GM18861 (cell line): ENCODE data around the gene GLTP.
"Not testable (repeated sequence)": the region's sequence is repeated elsewhere in the genome, so short reads cannot be mapped to it uniquely, and the experiment has no call there.

ENCODE experiments used
- ATAC-seq: cut with Tn5 transposase; IDR thresholded peaks from one replicate; pipeline ENCODE4 v1.9.1; 2021; ENCODE audit not compliant: unreplicated experiment

The GLTP gene

DNA sequence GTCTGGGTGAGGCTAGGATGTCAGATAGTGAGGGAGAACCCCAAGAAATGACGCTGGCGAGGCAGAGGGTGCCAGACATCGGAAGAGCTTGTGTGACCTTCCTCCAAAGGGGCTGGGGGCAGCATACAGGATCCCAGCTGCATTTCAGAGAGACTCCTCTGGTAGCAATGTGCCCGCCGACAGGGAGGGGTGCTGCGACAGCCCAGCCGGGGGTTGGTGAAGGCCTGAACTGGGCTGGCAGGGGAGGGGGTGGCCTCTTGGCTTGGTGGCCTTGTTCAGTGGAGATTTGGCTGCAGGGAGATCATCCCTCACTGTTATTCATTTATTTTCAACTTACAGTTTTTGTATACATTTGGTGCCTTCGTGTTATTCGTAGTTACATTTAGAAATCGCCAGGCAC lies 25.0 kb upstream of the GLTP start:
- no peak for ATAC-seq

DNA sequence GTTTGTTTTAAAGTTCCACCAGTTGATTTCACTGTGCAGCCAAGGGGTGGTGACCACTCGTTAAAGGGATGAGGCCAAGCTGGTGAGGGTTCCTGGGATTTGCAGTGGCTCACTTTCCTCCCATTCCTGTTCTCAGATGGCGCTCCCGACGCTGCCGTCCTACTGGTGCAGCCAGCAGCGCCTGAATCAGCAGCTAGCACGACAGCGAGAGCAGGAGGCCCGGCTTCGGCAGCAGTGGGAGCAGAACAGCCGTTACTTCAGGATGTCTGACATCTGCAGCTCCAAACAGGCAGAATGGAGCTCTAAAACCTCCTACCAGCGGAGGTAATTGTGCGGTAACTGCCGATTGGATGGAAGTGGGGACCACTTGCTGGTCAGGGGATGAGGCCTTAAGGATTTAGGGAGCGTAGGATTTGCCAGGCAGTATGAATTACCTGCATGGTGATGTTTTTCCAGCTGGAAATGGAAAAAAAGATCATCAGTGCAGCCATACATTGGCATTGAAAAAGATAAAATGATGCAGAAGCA lies 22.6 kb upstream of the GLTP start:
- ATAC-seq, result no peak

DNA sequence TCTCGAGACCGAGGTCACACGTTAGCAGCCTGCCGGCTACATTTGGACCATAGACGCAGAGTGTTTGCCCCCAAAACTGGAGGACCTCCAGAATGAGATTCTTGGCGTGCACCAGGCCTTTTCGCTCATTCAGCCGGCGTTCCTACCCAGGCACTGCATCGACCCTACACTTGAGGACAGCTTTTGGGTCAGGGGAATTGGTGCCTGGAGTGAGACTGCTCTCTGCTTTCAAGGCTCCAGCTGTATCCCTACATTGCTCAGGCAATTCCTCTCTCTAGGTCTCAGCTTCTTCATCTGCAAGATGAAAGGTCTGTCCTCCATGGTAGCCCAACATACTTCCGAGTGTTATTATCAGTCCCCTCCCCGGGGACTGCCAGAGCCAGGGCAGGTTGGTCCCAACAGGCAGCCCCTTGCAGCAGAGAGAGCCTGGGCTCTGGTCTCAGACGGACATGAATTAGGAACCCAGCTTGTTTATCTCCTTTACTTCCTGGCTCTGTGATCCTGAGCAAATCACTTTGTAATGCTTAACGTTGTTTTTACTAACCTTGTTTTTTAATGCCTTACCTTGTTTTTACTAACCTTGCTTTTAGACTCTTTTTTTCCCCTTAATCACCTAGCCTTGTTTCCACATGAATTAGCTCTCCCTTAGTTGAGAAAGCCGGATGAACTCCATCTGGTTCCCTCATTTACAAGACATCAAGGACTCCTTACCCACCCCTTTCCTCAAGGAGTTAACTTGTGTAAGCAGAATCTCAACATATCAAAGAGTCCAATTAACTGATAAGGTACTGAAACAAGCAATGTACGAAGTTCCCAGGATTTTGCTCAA lies 20.6 kb upstream of the GLTP start:
- ATAC-seq, result no peak

DNA sequence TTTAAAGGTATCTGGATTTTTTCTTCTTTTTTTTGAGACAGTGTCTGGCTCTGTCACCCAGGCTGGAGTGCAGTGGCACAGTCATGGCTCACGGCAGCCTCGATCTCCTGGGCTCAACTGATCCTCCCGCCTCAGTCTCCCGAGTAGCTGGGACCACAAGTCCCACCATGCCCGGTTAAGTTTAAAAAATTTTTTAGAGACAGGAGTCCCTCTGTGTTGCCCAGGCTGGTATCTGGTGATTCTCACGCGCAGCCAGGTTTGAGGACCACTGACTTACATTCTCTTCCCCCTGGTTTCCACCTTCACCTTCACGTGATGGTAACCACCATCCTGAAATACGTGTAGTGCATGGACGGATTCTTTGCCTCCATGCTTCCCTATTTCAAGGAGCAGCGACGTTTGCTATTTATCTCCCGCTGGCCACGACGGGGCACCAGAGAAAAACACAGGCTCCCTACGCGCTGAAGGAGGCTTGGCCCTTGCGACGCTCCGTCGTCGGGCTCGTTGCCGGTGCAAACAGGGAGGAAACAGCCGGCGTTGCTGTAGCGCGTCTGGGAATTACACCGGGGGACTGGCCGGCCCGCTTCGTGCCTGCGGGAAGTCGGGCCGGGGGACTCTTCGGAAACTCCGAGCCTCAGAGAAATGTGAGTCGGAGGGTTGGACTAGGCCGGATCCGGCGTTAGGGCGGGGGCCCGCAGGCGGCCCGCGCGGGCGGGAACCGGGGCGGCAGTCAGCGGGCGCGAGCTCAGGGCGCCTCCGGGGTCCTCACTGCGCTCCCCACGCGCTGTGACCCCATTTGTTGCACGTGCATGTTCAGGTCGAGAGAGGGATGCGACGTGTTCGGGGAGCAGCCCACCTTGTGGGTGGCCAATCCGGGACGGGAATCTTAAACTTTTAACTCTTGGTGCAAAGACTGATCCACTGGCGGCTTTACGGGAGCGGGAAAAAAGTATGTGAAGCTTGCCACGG lies 19.7 kb upstream of the GLTP start, which contains the start of gene TCHP:
Gene TCHP (plus strand): TSS at position 492 of the 969 bp plus-strand sequence. CDS start 2,753 bp downstream, outside the sequence.
- peak; percentile 63 for ATAC-seq

DNA sequence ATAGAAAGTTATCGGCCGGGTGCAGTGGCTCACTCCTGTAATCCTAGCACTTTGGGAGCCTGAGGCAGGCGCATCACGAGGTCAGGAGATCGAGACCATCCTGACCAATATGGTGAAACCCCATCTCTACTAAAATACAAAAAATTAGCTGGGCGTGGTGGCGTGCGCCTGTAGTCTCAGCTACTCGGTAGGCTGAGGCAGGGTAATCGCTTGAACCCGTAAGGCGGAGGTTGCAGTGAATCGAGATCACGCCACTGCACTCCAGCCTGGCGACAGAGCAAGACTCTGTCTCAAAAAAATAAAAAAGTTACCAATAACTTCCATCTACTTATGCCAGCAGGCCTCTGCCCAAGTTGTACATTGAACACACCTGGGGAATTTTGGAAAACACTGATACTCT lies 19.0 kb upstream of the GLTP start:
- not testable (repeated sequence) for ATAC-seq

DNA sequence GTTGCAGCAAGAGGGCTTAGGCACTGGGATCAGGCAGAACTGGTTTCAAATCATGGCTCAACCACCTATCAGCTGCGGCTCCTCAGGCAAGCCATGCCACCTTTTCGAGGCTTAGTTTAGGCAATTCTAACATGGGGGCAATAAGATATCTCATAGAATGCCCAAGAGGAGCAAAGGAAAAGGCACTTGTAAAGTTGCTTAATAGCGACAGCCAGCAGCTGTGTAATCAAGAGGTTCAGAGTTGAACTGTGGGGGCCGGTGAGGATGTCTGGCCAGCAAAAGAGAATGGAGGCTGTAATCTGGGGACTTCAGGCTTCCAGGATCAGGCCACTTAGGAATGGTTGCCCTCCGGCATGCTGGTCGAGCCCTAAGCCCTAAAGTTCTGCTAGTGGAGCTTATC lies 16.7 kb upstream of the GLTP start:
- no peak for ATAC-seq

DNA sequence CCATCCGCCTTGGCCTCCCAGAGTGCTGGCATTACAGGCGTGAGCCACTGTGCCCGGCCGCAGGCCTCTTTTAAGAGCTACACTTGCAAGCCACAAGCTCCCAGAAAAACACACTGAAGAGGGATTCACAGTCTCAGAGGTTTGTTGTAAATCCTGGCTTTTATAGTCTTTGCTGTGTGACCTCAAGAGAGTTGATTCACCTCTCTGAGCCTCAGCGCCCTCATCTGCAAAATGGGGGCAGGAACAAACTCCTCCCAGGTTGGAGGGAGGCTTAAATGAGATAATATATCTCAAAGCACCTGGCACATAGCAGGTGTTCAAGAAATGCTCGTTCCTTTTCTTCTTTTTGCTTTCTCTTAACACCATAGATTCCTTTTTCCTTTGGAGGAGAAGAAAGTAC lies 15.8 kb upstream of the GLTP start:
- no peak for ATAC-seq

DNA sequence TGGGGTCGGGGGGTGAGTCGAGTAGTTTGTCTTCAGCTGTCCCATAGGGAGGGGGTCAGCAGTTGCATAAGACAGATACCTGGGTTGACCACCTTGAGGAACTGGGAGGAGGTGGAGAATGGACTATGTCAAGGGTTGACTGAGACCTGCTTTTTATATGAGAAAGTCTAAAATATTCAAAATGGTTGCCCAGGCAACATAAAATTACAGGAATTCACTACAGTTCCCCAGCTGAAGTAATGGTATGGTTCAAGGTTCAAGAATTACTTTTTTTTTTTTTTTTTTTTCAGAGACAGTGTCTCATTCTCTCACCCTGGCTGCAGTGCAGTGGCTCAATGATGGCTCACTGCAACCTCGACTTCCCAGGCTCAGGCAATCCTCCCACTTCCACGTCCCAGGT lies 14.6 kb upstream of the GLTP start:
- ATAC-seq, result no peak

DNA sequence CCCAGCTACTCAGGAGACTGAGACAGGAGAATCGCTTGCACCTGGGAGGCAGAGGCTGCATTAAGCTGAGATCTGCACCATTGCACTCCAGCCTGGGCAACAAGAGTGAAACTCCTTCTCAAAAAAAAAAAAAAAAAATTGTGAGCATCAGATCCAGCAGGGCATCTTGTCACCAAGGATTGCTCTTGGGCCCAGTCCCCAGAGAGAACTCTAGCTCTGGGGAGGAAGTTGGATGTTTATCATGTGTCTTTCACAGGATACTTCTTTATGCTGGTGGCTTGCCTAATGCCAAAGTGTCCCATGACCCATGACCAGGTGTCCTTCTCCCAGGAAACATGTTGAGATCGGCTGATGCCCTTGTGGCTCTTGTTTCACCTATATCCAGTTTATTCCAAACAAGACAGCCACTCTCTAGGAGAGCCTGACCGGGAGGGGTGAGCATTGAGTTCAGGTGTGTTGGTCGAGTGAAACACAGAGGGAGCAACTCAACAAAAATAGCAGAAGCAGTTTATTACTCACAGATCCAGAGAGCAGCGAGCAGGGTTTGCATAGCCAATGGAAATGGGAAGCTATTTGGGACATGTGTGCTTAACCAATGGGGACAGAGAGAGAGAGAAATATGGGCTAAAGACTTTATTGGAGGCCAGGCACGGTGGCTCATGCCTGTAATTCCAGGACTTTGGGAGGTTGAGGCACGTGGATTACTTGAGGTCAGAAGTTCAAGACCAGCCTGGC lies 13.1 kb upstream of the GLTP start:
- ATAC-seq, result no peak

DNA sequence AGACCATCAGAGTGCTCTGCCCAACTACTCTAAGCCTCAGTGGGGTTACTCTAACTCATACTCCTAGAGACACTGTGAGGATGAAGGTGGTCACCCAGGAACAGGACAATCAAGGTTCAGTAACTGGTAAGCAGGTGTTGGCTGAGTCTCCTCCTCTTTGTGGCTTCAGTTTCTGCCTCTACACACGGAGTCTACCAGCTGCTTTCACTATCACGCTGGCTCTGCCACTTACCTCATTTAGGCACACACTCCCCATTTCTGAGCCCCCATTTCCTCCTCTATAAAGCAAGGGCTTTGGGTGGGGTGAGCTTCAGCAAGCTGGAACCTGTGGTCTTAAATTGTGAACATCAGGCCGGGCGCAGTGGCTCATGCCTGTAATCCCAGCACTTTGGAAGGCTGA lies 12.4 kb upstream of the GLTP start:
- ATAC-seq, result peak; percentile 57

DNA sequence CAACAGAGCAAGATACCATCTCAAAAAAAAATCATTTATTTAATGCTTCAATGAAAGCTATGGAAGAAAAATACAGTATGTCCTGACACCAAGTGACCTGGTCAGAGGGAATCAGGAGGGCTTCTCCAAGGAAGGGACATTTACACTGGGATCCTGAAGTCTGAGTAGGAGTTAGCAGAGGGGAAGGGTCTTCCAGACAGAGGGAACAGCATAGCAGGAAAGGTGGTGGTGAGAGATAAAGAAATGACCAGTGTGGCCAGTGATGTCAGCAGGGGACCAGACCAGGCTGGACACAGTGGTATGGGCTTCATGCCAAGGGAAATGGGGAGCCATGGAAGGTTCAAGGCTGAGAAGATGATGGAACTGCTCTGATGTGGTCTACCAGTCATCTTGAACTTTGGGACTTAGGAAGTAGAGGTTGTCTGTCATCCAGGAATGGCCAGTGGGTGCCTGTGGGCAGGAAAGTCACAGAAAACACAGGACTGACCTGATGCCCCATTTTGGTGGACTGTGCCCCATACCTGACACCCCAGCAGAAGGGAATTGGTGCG lies 11.9 kb upstream of the GLTP start:
- ATAC-seq, result no peak

DNA sequence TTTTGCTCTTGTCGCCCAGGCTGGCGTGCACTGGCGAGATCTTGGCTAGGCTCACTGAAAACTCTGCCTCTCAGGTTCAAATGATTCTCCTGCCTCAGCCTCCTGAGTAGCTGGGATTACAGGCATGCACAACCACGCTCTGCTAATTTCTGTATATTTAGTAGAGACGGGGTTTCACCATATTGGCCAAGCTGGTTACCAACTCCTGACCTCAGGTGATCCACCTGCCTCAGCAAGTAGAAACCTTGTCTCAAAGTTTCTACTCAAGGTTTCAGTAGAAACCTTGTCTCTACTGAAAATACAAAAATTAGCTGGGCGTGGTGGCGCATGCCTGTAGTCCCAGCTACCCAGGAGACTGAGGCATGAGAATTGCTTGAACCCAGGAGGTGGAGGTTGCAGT lies 11.4 kb upstream of the GLTP start:
- not testable (repeated sequence) for ATAC-seq

DNA sequence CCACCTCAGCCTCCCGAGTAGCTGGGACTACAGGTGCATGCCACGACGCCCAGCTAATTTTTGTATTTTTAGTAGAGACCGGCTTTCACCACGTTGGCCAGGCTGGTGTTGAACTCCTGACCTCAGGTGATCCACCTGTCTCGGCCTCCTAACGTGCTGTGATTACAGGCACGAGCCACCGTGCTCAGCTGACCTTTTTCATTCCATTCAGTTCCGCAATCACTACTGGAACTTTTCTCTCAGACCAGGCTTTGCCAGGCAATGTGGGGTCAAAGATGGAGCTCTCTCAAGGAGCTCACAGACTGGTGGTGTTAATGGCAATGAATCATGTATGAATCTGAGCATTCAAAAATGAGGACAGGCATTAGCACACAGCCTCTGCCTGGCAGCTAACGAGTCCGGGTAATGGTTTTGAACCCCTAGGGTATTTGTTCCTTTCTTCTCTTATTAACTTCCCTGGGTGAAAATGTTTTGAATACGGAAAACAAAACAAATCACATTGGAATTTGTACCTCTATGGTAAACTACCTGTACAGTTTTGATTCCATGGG lies 10.4 kb upstream of the GLTP start:
- ATAC-seq, result no peak

DNA sequence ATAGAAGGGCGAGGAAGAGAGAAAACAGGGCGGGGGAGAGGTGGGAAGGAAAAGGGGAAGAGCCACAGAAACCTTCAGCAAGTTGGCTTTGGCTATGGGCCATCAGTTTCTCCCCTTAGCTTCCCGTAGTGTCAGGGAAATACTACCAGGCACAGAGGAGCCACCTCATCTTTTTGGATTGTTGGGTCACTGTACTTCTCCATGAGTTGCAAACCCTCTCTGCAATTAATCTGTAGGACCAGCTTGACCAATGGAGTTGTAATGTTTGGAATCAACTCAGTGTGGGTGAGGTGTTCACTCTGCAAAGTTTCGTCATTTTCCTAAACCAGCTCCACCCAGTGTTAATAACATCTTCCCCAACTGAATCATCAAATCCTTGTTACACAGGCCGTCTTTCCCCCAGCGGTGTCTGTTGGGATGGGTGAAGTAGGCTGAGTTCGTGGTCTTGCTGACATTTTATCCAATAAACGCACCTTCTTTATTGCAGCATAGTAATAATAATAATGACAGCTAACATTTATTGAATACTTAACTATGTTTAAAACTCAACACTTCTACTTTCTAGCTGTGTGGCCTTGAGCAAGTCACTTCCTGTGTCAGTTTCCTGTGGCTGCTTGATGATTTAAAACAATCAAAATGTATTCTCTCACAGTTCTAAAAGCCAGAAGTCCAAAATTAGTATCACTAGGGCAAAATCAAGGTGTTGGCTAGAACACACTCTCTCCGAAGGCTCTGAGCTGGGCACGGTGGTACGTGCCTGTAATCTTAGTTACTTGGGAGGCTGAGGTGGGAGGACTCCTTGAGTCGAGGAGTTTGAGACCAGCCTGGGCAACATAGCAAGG lies 8.1 kb upstream of the GLTP start:
- no peak for ATAC-seq

DNA sequence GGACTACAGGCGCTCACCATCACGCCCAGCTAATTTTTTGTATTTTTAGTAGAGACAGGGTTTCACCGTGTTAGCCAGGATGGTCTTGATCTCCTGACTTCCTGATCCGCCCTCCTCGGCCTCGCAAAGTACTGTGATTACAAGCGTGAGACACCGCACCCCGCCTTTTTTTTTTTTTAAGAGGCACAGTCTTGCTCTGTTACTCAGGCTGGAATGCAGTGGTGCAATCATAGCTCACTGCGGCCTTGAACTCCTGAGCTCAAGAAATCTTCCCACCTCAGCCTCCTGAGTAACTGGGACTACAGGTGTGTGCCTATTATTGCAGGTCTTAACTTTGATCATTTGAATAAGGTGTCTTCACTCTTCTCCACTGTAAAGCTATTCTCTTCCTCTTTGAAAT lies 5.3 kb upstream of the GLTP start:
- ATAC-seq, result no peak

DNA sequence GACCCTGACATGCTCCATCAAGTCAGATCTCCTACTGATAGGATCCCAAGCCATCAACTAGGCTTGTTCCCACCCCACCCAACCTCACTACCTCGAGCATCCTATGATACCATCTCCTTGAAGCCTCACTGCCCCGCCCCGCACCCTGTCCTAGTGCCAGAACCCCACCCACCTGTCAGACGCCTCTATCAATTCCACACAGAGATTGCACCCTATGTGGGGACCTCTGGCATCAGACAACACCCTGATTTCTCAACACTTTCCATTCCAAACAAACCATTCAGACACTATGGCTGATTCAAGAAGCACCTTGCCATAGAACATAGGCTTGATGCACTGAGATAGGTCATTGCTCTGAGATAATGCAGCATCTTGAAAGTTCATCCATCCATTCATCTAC lies 3.1 kb upstream of the GLTP start:
- no peak for ATAC-seq

DNA sequence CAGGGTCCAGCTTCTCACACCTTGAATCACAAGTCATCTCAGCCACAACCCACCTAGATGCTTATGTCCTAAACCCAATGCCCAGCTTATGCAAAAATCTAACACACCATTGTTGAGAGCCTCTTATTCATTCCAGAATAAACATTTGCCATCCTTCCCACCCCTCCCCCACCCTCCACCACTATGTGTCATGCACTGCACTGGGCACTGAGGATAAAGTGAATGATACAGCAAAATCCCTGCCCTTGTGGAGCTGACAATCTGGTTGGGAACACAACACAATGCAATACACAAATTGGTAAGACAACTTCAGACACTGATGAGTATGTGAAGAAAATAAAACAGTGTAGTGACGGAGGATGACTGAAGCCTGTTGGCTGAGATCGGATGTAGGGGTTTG lies 1.4 kb upstream of the GLTP start:
- no peak for ATAC-seq

DNA sequence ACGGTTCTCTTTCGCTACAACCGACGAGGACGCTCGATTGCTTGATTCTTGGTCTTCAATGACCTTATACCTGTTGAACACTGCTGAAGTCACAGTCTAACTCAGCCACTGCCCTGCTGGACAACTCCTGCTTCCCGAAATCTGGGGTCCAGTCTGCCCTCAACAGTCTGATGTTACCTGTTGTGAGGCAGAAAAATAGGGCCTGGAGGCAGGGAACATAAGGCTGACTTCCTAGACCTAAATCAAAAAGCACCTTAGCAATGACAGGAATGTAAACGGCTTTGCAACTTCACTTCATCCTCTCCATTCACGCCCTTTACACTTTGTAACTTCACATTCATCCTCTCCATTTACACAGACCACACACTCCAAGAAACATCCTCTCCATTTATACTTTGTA lies 597 bp upstream of the GLTP start:
- ATAC-seq, result no peak

DNA sequence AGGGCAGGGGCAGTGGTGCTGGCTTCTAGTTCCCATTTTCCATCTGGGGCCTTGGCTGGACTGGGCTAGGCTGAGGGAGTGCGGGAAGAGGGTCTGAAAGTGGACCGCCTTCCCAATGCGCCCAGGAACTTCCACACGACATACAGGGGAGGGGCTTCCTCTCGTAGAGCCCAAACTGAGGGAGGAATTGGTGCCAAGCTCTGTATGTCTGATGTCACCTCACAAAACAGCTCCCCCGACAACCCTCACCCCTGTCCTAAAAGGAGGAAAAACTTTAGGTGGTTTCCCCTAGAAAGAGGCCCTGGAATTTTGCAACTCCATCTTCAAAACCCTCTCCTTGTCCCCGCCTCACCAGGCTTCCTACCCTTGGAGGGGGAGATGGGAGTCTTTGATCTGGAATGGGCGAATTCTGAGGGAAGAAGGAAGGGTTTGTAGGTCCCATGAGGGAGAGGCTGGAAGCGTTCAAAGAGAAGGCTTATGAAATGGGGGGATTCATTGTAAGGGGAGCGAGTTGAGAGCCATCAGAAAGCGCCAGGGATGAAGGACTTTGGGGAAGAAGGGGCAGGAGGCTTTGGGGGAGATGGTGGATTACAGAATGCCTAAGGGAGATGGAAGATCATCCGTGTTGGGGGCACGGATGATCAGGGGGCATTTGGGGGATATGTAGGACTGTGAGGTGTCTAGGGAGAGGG lies 844 bp downstream of the GLTP start:
- no peak for ATAC-seq
